NT2/D1 (cell line): ENCODE measurements around the gene EGFR.

Experiments used
- SUZ12 ChIP-seq: IDR thresholded peaks from 2 replicates; pipeline ENCODE4 v1.6.1; 2011; ENCODE audit not compliant: insufficient read length, insufficient read depth; ENCODE audit errors: extremely low read depth
- YY1 ChIP-seq: IDR thresholded peaks from 2 replicates; pipeline ENCODE4 v1.6.1; 2011; ENCODE audit not compliant: insufficient read length, insufficient read depth
- ZNF274 ChIP-seq: IDR thresholded peaks from 2 replicates; pipeline ENCODE4 v1.6.1; 2011; ENCODE audit warnings: mild to moderate bottlenecking, low read depth, low read length

DNA sequence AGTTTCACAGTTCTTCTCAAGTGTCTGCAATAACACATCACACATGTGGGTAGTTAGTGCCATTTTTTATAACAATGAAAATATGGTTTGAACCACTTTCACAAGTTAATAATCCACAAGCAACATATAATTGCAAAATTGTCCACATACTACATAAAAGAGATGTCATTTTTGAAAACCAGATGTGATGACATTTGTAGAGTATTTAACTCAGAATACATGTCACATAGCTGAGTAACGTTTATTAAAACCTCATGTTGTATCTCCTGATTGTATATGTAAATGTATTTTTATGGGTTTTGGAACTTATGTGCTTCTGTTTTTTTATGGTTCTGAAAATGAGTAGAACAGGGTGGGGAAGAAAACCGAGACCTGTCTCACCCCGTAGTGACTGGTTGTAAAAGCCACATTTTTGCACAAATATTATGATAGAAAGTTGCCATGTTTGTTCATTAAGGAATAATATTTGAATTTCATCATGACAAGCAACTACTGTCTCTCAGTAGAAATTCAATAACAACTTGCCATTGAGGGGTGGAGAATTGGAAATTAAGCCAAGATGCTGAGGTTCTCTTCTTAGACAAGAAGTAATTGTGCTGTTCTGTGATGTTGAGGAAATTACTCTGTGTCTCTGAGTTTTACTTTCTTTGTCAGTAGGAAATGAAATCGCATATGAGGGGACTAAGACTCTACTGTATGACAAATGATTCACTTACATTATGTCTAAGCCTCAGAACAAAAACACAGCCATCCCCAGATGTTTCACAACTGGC lies 29.2 kb upstream of the EGFR start:
- TF ChIP-seq ZNF274: no peak
- no peak for TF ChIP-seq YY1
- no peak for TF ChIP-seq SUZ12
